IPS-NIHi11 (cell line): ENCODE results near the gene OGFOD3.
"Not testable (repeated sequence)": the region's sequence is repeated elsewhere in the genome, so short reads cannot be mapped to it uniquely, and the experiment has no call there.

Source experiments
- DNase-seq: peaks from one replicate; pipeline ENCODE4 v3.0.0; 2012; ENCODE audit warnings: mixed read lengths, low spot score

The OGFOD3 gene

DNA sequence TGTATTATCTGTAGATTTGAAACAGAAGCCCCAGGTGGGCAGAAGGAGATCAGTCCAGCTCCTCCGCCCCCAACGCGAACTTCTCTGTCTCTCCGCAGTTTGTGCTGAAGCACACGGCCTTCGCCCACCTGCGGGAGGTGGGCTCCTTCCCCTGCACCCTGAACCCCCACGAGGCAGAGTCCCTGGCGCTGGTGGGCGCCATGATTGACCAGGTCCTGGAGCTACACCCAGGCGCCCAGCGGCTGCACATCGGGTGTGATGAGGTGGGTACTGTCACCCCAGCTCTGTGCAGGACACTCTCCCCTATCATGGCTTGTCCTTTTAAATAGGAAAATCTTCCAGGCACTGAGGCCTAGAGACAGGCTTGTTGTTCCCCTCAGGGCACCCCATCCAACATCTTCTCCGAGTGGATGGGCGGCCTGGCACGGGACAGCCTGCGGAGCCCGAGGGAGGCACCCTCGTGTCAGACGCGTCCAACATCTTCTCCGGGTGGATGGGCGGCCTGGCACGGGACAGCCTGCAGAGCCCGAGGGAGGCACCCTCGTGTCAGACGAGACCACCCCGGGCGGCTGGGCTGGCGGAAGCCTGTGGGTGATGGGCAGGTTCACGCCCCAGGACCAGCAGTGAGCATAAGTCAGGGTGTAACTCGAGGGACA is 15.3 kb upstream of the OGFOD3 start:
- no peak for DNase-seq

DNA sequence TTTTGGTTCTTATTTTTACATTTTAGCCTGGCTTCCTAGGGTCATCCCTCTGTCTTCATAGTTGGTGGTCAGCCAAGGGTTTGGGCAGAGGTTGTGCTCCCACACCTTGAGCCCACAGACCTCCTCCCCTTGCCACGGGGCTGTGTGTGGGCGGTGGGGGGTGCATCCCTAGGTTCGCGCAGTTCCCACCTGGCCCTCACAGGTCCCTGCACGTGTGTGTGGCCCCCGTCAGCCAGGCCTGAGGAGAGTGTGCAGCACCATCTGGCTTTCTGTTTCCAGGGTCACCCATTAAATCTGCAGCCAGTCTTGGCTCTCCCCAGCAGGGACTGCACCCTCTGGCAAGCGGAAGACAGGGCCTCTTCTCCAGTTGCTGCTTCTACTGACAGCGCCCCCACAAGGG is 13.6 kb upstream of the OGFOD3 start:
- no peak for DNase-seq

DNA sequence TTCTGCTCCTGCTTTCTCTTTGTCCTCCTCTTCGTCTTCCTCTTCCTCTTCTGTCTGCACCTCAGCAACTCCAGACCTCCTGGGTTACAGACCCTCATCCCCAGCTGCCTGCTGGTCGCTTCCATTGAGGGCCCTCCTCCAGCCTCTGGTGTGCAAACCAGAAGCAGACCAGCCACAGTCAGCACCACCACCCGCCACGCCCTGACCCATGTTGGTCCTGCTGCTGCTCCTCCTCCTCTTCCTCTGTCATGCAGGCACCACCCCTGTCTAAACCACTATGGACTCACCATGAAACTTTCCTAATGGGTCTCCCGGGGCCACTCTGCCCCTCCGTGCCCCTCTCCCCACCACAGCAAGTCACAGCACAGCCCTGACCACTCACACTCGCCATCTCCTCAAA is 11.4 kb upstream of the OGFOD3 start:
- DNase-seq, result no peak

DNA sequence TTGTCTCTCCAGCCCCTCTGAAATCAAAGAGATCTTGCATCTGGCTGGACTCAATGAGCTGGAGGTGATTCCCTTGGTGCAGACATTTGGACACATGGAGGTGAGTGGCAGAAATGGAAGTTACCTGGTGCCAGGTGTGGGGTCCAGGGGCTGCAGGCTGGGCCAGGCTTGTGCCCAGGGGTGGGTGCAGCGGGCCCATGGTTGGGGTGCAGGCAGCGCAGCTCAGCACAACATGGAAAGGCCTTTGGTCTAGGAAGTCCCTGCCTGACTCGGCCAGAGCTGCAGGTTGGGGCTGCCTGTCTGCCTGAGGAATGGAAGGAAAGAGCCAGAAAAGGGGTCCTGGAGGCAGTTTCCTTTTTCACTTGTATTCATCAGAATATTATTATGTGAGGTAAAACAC is 10.2 kb upstream of the OGFOD3 start:
- DNase-seq, result no peak

DNA sequence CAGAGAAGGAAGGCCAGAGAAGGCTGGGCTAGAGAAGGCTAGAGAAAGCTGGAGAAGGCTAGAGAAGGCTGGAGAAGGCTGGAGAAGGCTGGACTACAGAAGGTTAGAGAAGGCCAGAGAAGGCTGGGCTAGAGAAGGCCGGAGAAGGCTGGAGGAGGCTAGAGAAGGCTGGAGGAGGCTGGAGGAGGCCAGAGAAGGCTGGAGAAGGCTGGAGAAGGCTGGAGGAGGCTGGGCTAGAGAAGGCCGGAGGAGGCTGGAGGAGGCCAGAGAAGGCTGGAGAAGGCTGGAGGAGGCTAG is 6.4 kb upstream of the OGFOD3 start:
- no peak for DNase-seq

DNA sequence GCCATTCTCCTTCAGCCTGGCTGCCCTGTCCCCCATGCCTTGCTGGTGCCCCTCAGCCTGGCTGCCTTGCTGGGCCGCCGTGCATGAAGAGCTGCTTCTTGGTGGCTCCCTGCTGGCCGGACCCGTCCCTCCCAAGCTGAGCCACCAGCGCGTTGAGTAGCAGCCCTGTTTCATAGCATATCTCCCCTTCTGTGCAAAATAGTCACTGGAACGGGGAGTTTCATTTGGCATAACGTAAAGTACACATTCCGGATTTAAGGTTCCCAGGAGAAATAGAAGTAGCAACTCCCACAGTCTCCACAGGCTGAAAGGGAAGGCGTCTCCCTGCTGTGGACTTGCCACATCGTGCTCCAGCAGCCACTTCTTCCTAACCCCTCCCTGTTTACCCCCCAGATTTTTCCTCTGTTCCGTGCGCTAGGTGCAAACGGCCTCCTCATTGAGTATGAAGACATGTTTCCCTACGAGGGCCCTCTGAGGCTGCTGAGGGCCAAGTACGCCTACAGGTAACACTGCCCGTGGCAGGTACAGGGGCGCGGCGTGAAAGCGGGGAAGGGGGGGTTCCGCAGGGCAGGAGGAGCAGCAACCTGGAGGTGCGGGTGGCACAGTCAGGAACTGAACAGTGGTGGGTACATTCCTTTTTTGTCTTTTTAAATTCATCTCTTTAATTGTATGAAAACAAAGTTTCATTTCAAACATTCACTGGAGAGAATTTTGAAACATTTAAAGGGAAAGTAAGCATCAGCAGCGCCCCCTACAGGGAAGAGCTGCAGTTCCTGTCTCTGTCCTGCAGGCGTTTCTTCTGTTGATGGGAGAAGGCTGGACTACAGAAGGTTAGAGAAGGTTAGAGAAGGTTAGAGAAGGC is 5.8 kb upstream of the OGFOD3 start:
- DNase-seq, result peak; percentile 71

DNA sequence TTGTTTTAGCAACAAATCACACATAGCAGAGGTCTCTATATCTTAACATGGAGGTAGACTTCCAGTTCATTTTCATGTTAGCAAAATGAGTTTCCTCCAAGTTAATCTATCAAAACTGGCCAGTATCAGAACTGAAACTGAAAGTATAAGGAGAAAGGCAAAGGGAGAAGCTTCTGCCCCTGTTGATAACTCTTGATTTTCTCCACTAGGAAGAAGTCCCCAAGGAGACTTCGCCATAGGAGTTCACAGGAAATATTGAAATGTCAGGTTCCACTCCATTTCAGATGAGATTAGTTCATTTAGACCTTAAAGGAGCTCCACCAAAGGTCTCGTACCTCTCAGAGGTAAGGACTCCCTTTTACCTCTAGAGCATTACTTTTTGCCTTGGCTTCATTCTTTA is 1.2 kb upstream of the OGFOD3 start:
- no peak for DNase-seq

DNA sequence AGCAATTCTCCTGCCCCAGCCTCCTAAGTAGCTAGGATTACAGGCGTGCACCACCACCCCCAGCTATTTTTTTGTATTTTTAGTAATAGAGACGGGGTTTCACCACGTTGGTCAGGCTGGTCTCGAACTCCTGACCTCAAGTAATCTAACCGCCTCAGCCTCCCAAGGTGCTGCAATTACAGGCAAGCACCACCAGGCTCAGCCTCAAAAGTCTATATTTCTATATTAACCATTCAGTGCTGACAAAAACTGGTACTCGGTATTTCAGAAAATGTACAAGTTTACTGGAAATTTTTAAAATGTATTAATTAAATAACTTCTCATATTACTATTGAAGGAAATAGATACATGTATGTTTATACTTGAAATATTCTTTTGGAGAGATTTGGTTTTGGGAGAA is 1.6 kb downstream of the OGFOD3 start:
- DNase-seq, result no peak

DNA sequence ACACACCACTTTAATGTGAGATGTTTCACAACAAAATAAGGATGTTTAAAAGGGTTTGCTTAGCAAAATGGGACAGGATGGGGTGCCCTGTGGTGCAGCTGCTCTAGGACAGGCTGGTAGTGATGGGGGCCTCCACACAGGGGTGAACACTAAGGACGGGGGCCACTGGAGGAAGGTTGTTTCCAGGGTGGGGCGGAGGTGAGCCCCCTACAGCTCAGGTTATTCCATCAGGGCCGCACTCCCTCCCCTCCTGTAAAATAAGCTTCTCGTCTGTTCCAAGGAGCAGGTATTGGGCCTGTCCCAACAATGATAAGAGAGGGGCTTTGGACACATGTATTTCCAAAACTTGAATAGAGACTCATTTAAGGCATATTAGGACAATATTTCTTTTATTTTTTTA is 2.1 kb downstream of the OGFOD3 start:
- no peak for DNase-seq

DNA sequence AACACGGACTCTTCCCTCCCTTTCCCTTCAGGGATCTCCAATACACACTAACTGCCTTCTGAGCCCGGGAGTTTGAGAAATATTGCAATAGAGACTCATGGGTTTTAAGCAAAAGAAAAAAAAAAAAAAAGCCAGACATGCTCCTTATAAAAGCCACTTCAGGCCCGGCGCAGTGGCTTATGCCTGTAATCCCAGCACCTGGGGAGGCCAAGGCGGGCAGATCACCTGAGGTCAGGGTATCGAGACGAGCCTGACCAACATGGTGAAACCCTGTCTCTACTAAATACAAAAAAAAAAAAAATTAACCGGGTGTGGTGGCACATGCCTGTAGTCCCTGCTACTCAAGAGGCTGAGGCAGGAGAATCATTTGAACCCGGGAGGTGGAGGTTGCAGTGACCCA is 2.6 kb downstream of the OGFOD3 start:
- no peak for DNase-seq

DNA sequence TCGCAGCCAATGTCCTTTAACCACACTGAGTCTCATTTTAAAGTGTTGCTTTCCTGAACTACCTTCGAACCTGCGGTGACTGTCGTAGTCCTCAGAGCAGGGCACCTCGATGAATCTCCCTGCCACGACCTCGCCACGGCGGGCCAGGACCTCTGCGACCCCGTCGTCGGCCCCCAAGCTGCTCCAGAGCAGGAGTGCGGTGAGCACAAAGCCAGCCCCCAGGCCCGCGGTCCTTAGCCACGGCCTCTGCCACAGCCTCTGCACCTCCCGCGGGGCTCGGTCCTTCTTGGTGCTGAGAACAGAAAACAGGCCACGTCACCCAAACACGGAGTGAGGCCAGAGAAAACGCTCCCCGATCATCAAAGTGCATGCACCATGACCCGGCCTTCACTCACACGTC is 3.0 kb downstream of the OGFOD3 start:
- DNase-seq, result no peak

DNA sequence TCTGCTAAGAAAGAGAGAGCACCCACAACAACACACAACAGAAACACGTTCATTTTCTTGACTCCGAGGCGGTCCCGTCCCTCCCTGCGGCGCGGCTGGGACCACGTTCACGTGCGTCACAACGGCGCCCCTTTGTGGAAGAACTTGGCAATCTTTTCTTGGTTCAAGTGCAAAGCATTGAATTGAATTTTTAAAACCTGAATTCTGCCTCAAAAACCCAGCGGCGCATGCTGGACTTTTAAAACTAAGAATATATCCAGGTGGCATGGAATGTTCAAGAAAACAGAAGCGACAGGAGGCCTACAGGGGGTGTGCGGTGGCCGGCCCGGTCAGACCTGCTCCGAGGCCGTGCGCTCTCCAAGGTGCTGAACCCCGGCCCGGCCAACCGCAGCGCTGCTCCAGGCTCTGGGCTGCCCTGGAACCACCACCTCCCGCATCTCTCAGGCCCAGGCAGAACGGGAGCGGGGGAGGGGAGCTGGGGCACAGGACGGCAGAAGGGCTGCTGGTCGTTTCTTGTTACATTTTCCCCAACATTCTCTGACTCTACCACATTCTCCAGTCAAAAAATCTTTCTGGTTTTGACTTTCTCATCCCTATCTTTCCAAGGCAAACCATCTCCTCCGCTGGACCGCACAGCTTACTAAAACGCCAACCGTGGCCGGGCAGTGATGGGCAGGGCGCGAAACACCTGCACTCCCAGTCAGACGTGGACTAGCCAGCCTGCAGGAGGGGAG is 3.7 kb downstream of the OGFOD3 start:
- peak; percentile 98 for DNase-seq

DNA sequence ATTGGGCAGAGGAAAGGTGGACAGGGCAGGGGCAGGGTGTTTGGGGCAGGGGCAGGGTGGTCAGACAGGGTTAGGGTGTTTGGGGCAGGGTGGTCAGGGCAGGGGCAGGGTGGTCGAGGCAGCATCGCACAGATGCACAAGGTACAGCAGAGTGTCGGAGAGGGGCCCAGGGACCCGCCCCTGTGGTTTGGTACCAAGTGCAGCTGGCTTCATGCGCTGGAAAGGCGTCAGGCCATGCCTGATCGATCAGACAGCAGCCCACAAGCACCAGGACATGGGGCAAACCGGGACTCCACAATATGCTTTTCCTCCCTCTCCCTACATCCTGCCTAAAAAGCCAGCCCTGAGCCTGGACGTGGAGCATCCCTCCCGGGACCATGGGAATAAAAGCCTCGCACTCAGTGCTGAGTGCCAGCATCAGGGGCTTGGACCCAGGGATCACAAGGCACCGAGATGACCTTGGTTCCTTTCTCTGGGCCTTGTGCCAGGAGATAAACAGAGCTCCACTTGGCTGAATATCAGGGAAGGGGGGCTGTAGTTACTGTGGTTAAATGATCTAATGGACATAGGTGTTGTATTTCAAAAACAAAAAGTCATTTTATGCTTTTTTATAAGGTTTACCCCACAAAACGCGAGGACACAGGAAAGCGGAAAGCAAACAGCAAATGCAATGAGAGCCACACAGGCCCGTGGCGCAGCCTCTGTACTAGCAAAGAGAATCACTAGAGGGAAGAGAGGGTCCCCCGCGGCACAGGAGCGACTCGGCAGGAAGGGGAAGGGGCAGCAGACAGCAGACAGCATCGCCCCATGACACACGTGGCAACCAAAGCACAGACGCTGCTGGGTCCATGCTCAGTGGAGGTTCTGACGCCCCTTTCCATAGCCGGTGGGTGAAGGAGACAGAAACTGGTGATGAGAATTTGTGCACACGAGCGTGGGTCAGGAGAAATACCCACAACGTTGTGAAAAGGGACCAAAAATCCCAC is 5.6 kb downstream of the OGFOD3 start:
- DNase-seq, result no peak

DNA sequence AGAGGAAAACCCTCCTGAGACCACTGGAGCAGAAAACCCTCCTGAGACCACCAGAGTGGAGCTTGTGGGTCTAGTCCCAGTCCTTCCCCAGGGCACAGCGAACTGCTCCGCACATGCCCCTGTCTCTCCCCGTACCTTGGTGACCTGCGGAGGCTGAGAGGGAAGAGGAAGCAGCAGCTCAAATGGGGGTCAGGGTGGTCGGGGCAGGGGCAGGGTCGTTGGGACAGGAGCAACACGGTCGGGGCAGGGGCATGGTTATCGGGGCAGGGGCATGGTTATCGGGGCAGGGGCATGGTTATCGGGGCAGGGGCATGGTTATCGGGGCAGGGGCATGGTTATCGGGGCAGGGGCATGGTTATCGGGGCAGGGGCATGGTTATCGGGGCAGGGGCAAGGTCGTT is 6.3 kb downstream of the OGFOD3 start:
- not testable (repeated sequence) for DNase-seq

DNA sequence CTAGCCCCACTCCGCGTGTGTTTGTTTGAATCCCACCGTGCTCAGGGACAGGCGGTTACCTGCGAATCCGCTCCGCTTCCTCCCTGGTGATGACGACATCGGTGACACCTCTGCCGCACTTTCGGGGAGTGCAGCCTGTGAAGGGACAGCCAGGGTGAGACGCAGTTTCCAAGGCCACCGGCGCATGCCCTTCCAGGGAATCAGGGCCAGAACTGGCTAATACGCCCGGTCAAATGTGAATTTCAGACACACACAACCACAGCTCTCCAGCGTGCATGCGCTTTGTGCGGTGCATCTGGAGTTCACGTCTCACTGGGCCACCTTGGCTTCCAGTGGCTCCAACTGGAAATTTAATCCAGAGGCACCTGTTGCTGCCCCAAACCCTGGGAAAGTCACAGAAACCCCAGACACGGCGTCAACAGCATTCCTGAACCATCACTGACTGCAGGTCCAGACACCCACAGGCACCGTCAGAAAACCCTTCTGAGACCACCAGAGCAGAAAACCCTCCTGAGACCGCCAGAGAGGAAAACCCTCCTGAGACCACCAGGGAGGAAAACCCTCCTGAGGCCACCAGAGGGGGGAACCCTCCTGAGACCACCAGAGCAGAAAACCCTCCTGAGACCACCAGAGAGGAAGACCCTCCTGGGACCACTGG is 6.9 kb downstream of the OGFOD3 start:
- no peak for DNase-seq

DNA sequence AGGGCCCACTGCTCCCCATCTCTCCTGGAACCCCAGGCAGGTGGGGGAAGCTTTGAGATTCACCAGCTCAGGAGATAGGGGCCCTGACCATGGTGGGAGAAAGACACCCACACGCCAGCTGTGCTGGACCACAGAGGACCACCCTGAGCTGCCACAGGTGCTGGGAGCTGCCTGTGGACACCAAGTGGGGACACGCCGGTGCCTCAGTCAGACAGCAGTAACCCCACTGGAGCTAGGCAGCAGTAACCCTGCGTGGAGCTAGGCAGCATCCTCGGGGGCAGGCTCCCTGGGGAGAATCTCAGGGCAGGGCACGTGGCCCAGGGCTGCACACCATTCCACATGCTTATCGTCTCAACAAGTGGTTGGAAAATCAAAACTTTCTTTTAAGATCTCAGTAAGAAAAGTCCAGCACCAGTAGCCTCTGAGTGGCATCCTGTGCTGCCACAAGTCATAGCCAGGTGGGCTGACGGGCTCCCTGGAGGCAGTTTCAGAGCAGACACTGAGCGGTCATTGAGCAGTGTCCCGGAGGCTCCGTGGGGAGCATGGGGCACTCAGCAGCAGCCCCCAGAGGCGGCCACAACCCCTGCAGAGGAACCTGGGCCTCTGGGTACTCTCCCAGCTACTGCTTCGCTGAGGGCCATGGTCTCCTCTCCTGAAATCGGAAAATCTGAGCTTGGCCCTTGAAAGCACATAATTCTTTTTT is 8.2 kb downstream of the OGFOD3 start:
- DNase-seq, result no peak

DNA sequence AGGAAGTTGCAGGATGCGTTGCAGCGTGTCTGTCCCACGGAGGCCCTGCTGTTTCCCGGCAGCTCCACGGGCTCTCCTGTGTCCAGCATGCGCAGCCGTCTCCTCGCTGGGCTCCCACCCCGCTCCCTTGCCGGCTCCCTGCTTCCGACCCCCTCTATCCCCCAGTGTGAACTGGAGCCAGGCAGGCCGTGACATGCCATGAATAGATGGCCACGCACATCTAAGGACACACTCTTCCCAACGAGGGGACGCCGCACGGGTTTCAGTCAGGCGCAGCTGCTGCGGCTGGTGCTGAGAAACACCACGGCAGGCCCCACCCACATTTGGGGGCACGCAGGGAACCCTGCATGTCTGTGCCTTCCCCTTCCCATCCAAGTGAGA is 9.5 kb downstream of the OGFOD3 start:
- DNase-seq, result no peak

DNA sequence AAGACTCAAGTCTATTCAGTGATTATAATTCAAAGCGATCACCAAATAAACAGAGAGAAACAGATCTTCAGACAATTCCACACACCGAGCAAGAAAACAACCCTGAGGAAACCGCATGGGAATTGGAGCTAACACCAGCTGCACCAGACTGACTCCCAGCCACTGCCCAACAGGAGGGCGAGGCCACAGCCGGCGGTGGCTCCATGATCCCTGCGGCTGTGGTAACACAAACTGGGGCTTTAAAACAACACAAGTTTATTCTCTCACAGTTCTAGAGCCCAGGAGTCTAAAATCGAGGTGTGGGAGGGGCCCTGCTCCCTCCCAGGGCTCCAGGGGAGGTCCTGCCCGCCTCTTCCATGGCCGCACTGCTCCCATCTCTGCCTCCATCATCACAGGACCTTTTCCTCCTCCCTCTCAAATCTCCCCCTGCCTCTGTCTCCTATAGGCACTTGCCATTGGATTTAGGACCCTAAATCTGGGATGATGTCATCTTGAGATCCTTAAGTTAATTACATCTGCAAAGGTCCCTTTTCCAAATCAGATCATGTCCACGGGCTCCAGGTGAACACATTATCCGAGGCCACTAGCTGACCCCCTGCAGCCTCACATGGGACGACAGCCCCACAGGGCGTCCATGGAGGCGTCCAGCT is 10.0 kb downstream of the OGFOD3 start:
- DNase-seq, result no peak

DNA sequence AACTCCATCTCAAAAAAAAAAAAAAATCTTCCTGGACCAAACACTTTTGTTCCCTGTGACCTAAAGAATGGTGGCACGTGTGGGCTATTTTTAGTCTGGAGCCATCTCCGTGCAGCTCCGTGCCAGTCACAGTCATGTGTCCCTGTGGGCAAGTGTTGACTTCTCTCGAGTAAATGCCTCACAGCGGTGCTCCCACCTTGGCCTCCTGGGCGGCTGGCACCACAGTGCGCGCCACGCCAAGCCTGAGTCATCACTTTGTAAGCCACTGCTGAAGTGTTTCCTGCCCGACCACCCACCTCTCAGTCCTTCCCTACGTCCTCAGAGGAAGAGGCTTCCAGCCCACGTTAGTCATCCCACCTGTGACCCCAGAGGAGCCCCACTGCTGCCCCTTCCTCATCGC is 11.1 kb downstream of the OGFOD3 start:
- no peak for DNase-seq

DNA sequence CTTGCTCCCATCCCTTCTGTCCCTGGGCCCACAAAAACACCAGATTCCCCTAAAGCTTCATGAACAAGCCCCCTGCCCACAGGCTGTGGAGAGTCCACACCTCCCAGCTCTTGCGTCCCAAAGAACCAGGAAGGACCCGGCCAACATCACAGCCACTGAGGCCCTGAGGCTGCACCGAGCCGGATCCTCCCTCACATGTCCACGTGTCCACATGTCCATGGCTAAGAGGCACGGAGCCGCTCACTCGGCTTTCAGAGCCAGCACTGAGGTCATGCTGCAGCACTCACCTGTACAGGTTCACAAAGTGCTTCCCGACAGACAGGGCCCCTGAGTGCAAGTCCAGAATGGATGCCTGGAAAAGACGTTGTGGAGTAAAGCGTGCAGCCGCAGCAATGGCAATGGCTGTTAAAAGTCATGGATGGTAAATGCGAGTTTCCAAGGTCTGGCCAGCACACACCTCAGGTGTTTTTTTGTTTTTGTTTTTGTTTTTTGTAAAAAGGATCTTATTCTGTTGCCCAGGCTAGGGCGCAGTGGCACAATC is 12.2 kb downstream of the OGFOD3 start:
- DNase-seq, result no peak
